ENCODE data around the gene NACAD. TPM values are rescaled to one million over a fixed set of nuclear protein-coding genes. Genes with fewer than 3 reads are reported as not detected.

Gene NACAD
- total RNA-seq, 2 donors from 2014 or later, result 1.1 to 1.9 TPM

- no peaks in the 10 kb centered on the region for H3K36me3 Mint-ChIP-seq
- no peaks in the 10 kb centered on the region for H3K9me3 Mint-ChIP-seq
- no peak for DNase-seq (ENCODE audit: low spot score)
- no peak overlapping the region for H3K4me3 Mint-ChIP-seq
- peaks cover 0 to 4% of the 10 kb centered on the region in 2 donors for H3K27me3 Mint-ChIP-seq
- peaks cover 0 to 11% of the 10 kb centered on the region in 2 donors for H3K4me1 Mint-ChIP-seq (ENCODE audit: low read depth in 2 of 2)
- ATAC-seq, result no peak
- H3K27ac Mint-ChIP-seq, result no peak overlapping the region
These were observed 4.1 kb upstream of the NACAD start for GRCh38 chr7:45092931-45093235.

GRCh38 chr7:45092100-45092930 lies 3.5 kb upstream of the NACAD start:
- peaks cover 0 to 4% of the 10 kb centered on the region in 2 donors for H3K27me3 Mint-ChIP-seq
- ATAC-seq (no peak), DNase-seq (ENCODE audit: low spot score) (no peak)
- no peak overlapping the region for H3K27ac Mint-ChIP-seq
- H3K4me3 Mint-ChIP-seq, result no peak overlapping the region
- no peaks in the 10 kb centered on the region for H3K36me3 Mint-ChIP-seq
- H3K4me1 Mint-ChIP-seq (ENCODE audit: low read depth in 2 of 2), result peaks cover 0 to 11% of the 10 kb centered on the region in 2 donors
- H3K9me3 Mint-ChIP-seq, result no peaks in the 10 kb centered on the region

- DNase-seq (ENCODE audit: low spot score) (no peak), ATAC-seq (peak; percentile 47 to 66)
- peak overlapping the region; percentile 72 for H3K4me3 Mint-ChIP-seq
- H3K27ac Mint-ChIP-seq, result peak overlapping the region in 1 of 2 donors; percentile 33
- H3K9me3 Mint-ChIP-seq, result no peaks in the 10 kb centered on the region
- no peaks in the 10 kb centered on the region for H3K36me3 Mint-ChIP-seq
- H3K4me1 Mint-ChIP-seq (ENCODE audit: low read depth in 2 of 2), result peaks cover 0 to 8% of the 10 kb centered on the region in 2 donors
- H3K27me3 Mint-ChIP-seq, result peaks cover 0 to 4% of the 10 kb centered on the region in 2 donors
These were observed 647 bp upstream of the NACAD start for GRCh38 chr7:45089341-45089891.

- no peak for ATAC-seq
- no peak for DNase-seq (ENCODE audit: low spot score)
- Mint-ChIP-seq H3K27ac (no peak overlapping the region), H3K4me3 (no peak overlapping the region), H3K36me3 (no peaks in the 10 kb centered on the region), H3K27me3 (peaks cover 0 to 4% of the 10 kb centered on the region in 2 donors), H3K4me1 (ENCODE audit: low read depth in 2 of 2) (peaks cover 0 to 8% of the 10 kb centered on the region in 2 donors), H3K9me3 (no peaks in the 10 kb centered on the region)
These were observed 545 bp downstream of the NACAD start for GRCh38 chr7:45088146-45088701.

- H3K4me3 Mint-ChIP-seq, result no peak overlapping the region
- H3K4me1 Mint-ChIP-seq (ENCODE audit: low read depth in 2 of 2), result peaks cover 0 to 8% of the 10 kb centered on the region in 2 donors
- H3K27me3 Mint-ChIP-seq, result peaks cover 0 to 4% of the 10 kb centered on the region in 2 donors
- H3K36me3 Mint-ChIP-seq, result no peaks in the 10 kb centered on the region
- H3K27ac Mint-ChIP-seq, result peak overlapping the region in 1 of 2 donors; percentile 31
- ATAC-seq (no peak), DNase-seq (ENCODE audit: low spot score) (peak; percentile 53)
- no peaks in the 10 kb centered on the region for H3K9me3 Mint-ChIP-seq
These were observed 1.2 kb downstream of the NACAD start for GRCh38 chr7:45087301-45088145.

- Mint-ChIP-seq H3K36me3 (no peaks in the 10 kb centered on the region), H3K27me3 (peaks cover 0 to 4% of the 10 kb centered on the region in 2 donors), H3K4me1 (ENCODE audit: low read depth in 2 of 2) (peaks cover 0 to 8% of the 10 kb centered on the region in 2 donors), H3K27ac (peak overlapping the region in 1 of 2 donors; percentile 31), H3K9me3 (no peaks in the 10 kb centered on the region), H3K4me3 (no peak overlapping the region)
- no peak for ATAC-seq
- no peak for DNase-seq (ENCODE audit: low spot score)
These were observed 2.3 kb downstream of the NACAD start for GRCh38 chr7:45086331-45087065.

- H3K27ac Mint-ChIP-seq, result no peak overlapping the region
- H3K36me3 Mint-ChIP-seq, result no peaks in the 10 kb centered on the region
- H3K4me3 Mint-ChIP-seq, result no peak overlapping the region
- DNase-seq (ENCODE audit: low spot score), result no peak
- H3K27me3 Mint-ChIP-seq, result peaks cover 0 to 4% of the 10 kb centered on the region in 2 donors
- no peak for ATAC-seq
- peaks cover 0 to 8% of the 10 kb centered on the region in 2 donors for H3K4me1 Mint-ChIP-seq (ENCODE audit: low read depth in 2 of 2)
- H3K9me3 Mint-ChIP-seq, result no peaks in the 10 kb centered on the region
These were observed 3.1 kb downstream of the NACAD start for GRCh38 chr7:45085619-45086200.

- H3K4me1 Mint-ChIP-seq (ENCODE audit: low read depth in 2 of 2), result peaks cover 0 to 8% of the 10 kb centered on the region in 2 donors
- no peaks in the 10 kb centered on the region for H3K36me3 Mint-ChIP-seq
- no peak overlapping the region for H3K4me3 Mint-ChIP-seq
- H3K27ac Mint-ChIP-seq, result no peak overlapping the region
- no peaks in the 10 kb centered on the region for H3K9me3 Mint-ChIP-seq
- DNase-seq (ENCODE audit: low spot score) (no peak), ATAC-seq (no peak)
- peaks cover 0 to 2% of the 10 kb centered on the region in 2 donors for H3K27me3 Mint-ChIP-seq
These were observed 3.7 kb downstream of the NACAD start for GRCh38 chr7:45084901-45085618.

GRCh38 chr7:45084336-45084735 lies 4.4 kb downstream of the NACAD start:
- Mint-ChIP-seq H3K4me1 (ENCODE audit: low read depth in 2 of 2) (peaks cover 0 to 1% of the 10 kb centered on the region in 2 donors), H3K27ac (no peak overlapping the region), H3K27me3 (peaks cover 0 to under 1% of the 10 kb centered on the region in 2 donors), H3K36me3 (no peaks in the 10 kb centered on the region), H3K9me3 (no peaks in the 10 kb centered on the region), H3K4me3 (no peak overlapping the region)
- ATAC-seq (no peak), DNase-seq (ENCODE audit: low spot score) (no peak)

GRCh38 chr7:45082831-45083331 lies 5.9 kb downstream of the NACAD start:
- H3K9me3 Mint-ChIP-seq, result no peaks in the 10 kb centered on the region
- no peak overlapping the region for H3K27ac Mint-ChIP-seq
- no peaks in the 10 kb centered on the region for H3K27me3 Mint-ChIP-seq
- ATAC-seq, result no peak
- no peaks in the 10 kb centered on the region for H3K36me3 Mint-ChIP-seq
- peaks cover 8% of the 10 kb centered on the region in 2 donors for H3K4me1 Mint-ChIP-seq (ENCODE audit: low read depth in 2 of 2)
- no peak for DNase-seq (ENCODE audit: low spot score)
- H3K4me3 Mint-ChIP-seq, result no peak overlapping the region

GRCh38 chr7:45082031-45082830 lies 6.5 kb downstream of the NACAD start:
- Mint-ChIP-seq H3K9me3 (no peaks in the 10 kb centered on the region), H3K4me3 (no peak overlapping the region), H3K27me3 (no peaks in the 10 kb centered on the region), H3K27ac (no peak overlapping the region), H3K36me3 (no peaks in the 10 kb centered on the region), H3K4me1 (ENCODE audit: low read depth in 2 of 2) (peaks cover 8 to 10% of the 10 kb centered on the region in 2 donors)
- ATAC-seq, result peak in 1 of 2 donors; percentile 21
- no peak for DNase-seq (ENCODE audit: low spot score)

GRCh38 chr7:45081670-45081974 lies 7.1 kb downstream of the NACAD start:
- H3K9me3 Mint-ChIP-seq, result no peaks in the 10 kb centered on the region
- ATAC-seq (no peak), DNase-seq (ENCODE audit: low spot score) (no peak)
- no peaks in the 10 kb centered on the region for H3K27me3 Mint-ChIP-seq
- H3K36me3 Mint-ChIP-seq, result no peaks in the 10 kb centered on the region
- no peak overlapping the region for H3K4me3 Mint-ChIP-seq
- H3K4me1 Mint-ChIP-seq (ENCODE audit: low read depth in 2 of 2), result peaks cover 8 to 13% of the 10 kb centered on the region in 2 donors
- no peak overlapping the region for H3K27ac Mint-ChIP-seq

Data from natural killer cell treated with Interleukin-12 subunit alpha and Interleukin-12 subunit beta and Interleukin-15 and Interleukin-18, amount 100 ng/mL, for 72 hours (primary cell).